Endothelial cell of umbilical vein (primary cell): ENCODE data around the gene MYLK.

Source experiments
- EZH2 ChIP-seq: IDR thresholded peaks from 2 replicates; pipeline ENCODE4 v1.6.1; 2012; ENCODE audit warnings: borderline replicate concordance, low read depth, mild to moderate bottlenecking, moderate library complexity, low read length, inconsistent platforms; ENCODE audit not compliant: severe bottlenecking
- MAX ChIP-seq: IDR thresholded peaks from 2 replicates; pipeline ENCODE4 v1.6.1; 2011; ENCODE audit not compliant: insufficient read depth, insufficient read length
- POLR2A ChIP-seq: IDR thresholded peaks from 2 replicates; pipeline ENCODE4 v1.6.1; 2012; ENCODE audit warnings: low read depth, mild to moderate bottlenecking, control low read depth, low read length
- POLR2AphosphoS5 ChIP-seq: IDR thresholded peaks from 2 replicates; pipeline ENCODE4 v1.6.1; 2012; ENCODE audit warnings: low read depth, mild to moderate bottlenecking, control low read depth, low read length, moderate library complexity; ENCODE audit not compliant: insufficient read depth
- TF ChIP-seq, protein P1 (sequence below), 2 donors: IDR thresholded peaks; 1 replicate in 1 of 2; 2 replicates in 1 of 2; pipeline ENCODE4 v1.5.1; 2011; ENCODE audit warnings: low read length in 2 of 2, mild to moderate bottlenecking in 2 of 2, moderate library complexity in 2 of 2, control low read depth in 1 of 2, inconsistent platforms in 1 of 2, low read depth in 1 of 2; ENCODE audit not compliant: insufficient read depth in 1 of 2; ENCODE audit errors: extremely low read depth in 1 of 2

GRCh38 chr3:123920383-123920782 lies 36.3 kb upstream of the MYLK start:
- TF ChIP-seq POLR2A (no peak), EZH2 (no peak), POLR2AphosphoS5 (no peak), MAX (no peak)
- TF ChIP-seq, protein P1, sequence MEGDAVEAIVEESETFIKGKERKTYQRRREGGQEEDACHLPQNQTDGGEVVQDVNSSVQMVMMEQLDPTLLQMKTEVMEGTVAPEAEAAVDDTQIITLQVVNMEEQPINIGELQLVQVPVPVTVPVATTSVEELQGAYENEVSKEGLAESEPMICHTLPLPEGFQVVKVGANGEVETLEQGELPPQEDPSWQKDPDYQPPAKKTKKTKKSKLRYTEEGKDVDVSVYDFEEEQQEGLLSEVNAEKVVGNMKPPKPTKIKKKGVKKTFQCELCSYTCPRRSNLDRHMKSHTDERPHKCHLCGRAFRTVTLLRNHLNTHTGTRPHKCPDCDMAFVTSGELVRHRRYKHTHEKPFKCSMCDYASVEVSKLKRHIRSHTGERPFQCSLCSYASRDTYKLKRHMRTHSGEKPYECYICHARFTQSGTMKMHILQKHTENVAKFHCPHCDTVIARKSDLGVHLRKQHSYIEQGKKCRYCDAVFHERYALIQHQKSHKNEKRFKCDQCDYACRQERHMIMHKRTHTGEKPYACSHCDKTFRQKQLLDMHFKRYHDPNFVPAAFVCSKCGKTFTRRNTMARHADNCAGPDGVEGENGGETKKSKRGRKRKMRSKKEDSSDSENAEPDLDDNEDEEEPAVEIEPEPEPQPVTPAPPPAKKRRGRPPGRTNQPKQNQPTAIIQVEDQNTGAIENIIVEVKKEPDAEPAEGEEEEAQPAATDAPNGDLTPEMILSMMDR (IDR thresholded peaks at IDR 0.05; ENCODE audit: extremely low read depth in 1 of 2, insufficient read depth in 1 of 2, low read depth in 1 of 2, low read length in 2 of 2): no peak
